ENCODE measurements around the gene CCSAP. TPM values are rescaled to one million over a fixed set of nuclear protein-coding genes. Genes with fewer than 3 reads are reported as not detected.

The CCSAP gene
- total RNA-seq, 1 experiment from 2014 or later, result 8.5 TPM

GRCh38 chr1:229286099-229286766 lies 56.6 kb downstream of the CCSAP start:
- Histone ChIP-seq H2BK120ac (ENCODE audit: low read depth, low read length, poor library complexity, severe bottlenecking) (no peak overlapping the region), H3K9ac (ENCODE audit: extremely low read depth, insufficient read length, low read length) (no peak overlapping the region), H3T11ph (ENCODE audit: low read length) (no peak overlapping the region), H4K5ac (ENCODE audit: insufficient read length, low read depth, low read length) (no peak overlapping the region), H2BK15ac (ENCODE audit: low read depth, low read length) (no peak overlapping the region), H3K9me3 (ENCODE audit: control insufficient read depth, low read depth, low read length) (no peaks in the 10 kb centered on the region), H4K20me1 (ENCODE audit: control insufficient read depth, insufficient read depth, insufficient read length) (no peaks in the 10 kb centered on the region), H3K56ac (ENCODE audit: insufficient read length, low read depth, low read length) (no peak overlapping the region), H3K79me1 (ENCODE audit: insufficient read depth, low read depth, low read length, poor library complexity, severe bottlenecking) (peaks cover 6% of the 10 kb centered on the region), H3K4ac (ENCODE audit: low read depth, low read length) (no peak overlapping the region), H3K79me2 (ENCODE audit: insufficient read depth, low read length) (peaks cover 10% of the 10 kb centered on the region; the same call in 1 of the 2 replicates), H2AK5ac (ENCODE audit: insufficient read length, low read length) (no peak overlapping the region), H3K27ac (ENCODE audit: insufficient read length, low read depth, low read length) (no peak overlapping the region), H3K14ac (ENCODE audit: insufficient read depth, low read length) (no peak overlapping the region), H3K4me2 (ENCODE audit: insufficient read depth, insufficient read length, low read length) (no peak overlapping the region), H2BK20ac (ENCODE audit: low read depth, low read length, poor library complexity, severe bottlenecking) (no peak overlapping the region), H3K4me1 (ENCODE audit: insufficient read depth, low read length) (peaks cover 2% of the 10 kb centered on the region; the same call in 1 of the 2 replicates), H4K91ac (ENCODE audit: insufficient read length, low read depth, low read length) (no peak overlapping the region), H2BK5ac (ENCODE audit: insufficient read length, low read length) (no peak overlapping the region), H2BK12ac (ENCODE audit: insufficient read length, low read depth, low read length) (no peak overlapping the region), H3K23ac (ENCODE audit: insufficient read length, low read depth, low read length) (no peak overlapping the region), H3K18ac (ENCODE audit: insufficient read length, low read depth, low read length) (no peak overlapping the region), H3K23me2 (ENCODE audit: insufficient read length, low read depth, low read length, poor library complexity, severe bottlenecking) (no peaks in the 10 kb centered on the region), H3K27me3 (ENCODE audit: insufficient read depth, low read length) (no peaks in the 10 kb centered on the region), H4K8ac (replicated peaks; ENCODE audit: insufficient read length, low read depth, low read length) (no peak overlapping the region), H2AFZ (ENCODE audit: low read length) (no peak overlapping the region)
- no peak for TF ChIP-seq CTCF (conservative IDR thresholded peaks at IDR 0.05)
- no peak for DNase-seq
- no peaks in the 10 kb centered on the region for H3K27me3 Mint-ChIP-seq (ENCODE audit: low read depth)
- H3K36me3 Mint-ChIP-seq (ENCODE audit: insufficient read depth in 1 of 3, low read depth in 3 of 3), result peaks cover 8 to 23% (median 12%) of the 10 kb centered on the region in 3 experiments
- H3K4me1 Mint-ChIP-seq, result peaks cover 7 to 12% of the 10 kb centered on the region in 2 experiments
- no peak overlapping the region for H3K4me3 Mint-ChIP-seq
- WGBS (ENCODE audit: extremely low coverage, insufficient read length, low lambda C conversion rate), result no CpG with 5 or more reads among the region's 2 CpGs
- no peak overlapping the region for H3K27ac Mint-ChIP-seq
- no peaks in the 10 kb centered on the region for H3K9me3 Mint-ChIP-seq
